Measurements from ENCODE around the gene P2RX7.
A peak's percentile ranks its signal among the peaks of the same experiment; 100 is the strongest.
"Not testable (repeated sequence)": the region's sequence is repeated elsewhere in the genome, so short reads cannot be mapped to it uniquely, and the experiment has no call there.

The P2RX7 gene

DNA sequence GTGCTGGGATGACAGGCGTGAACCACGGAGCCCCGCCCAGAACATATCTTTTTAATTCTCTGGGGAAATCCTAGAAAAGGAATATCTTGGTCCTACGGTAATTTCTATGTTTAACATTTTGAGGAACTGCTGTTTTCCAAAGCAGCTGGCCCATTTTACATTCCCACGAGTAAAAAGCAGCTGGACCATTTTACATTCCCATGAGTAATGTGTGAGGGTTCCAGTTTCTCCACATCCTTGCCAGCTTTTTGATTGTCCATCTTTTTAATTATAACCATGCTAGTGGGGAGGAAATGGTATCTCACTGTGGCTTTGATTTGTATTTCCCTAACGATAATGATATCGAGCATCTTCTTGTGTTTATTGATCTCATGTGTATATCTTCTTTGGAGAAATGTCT, 72.8 kb downstream of the P2RX7 start:
- no peak overlapping the region for H3K9ac ChIP-seq
- no peak overlapping the region for H2AFZ ChIP-seq (ENCODE audit: low read depth)
- H3K79me2 ChIP-seq (ENCODE audit: insufficient read depth, low read depth): 0 out of 2 replicates have a peak, but pooled peaks cover 2% of the 10 kb centered on the region
- no peaks in the 10 kb centered on the region for H3K27me3 ChIP-seq (ENCODE audit: insufficient read depth, low read depth)
- no peaks in the 10 kb centered on the region for H3K4me1 ChIP-seq (ENCODE audit: low read depth, poor library complexity, severe bottlenecking)
- no peaks in the 10 kb centered on the region for H3K36me3 ChIP-seq (ENCODE audit: insufficient read depth)
- H3K4me2 ChIP-seq: no peak overlapping the region
- no peak overlapping the region for H3K27ac ChIP-seq
- no peaks in the 10 kb centered on the region for H4K20me1 ChIP-seq (ENCODE audit: insufficient read depth)
- no peak overlapping the region for H3K4me3 ChIP-seq (IDR thresholded peaks at IDR 0.05; ENCODE audit: insufficient read depth, low read depth, low read length)
- TF ChIP-seq, protein P1, sequence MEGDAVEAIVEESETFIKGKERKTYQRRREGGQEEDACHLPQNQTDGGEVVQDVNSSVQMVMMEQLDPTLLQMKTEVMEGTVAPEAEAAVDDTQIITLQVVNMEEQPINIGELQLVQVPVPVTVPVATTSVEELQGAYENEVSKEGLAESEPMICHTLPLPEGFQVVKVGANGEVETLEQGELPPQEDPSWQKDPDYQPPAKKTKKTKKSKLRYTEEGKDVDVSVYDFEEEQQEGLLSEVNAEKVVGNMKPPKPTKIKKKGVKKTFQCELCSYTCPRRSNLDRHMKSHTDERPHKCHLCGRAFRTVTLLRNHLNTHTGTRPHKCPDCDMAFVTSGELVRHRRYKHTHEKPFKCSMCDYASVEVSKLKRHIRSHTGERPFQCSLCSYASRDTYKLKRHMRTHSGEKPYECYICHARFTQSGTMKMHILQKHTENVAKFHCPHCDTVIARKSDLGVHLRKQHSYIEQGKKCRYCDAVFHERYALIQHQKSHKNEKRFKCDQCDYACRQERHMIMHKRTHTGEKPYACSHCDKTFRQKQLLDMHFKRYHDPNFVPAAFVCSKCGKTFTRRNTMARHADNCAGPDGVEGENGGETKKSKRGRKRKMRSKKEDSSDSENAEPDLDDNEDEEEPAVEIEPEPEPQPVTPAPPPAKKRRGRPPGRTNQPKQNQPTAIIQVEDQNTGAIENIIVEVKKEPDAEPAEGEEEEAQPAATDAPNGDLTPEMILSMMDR (conservative IDR thresholded peaks at IDR 0.05; ENCODE audit: low read depth, low read length): no peak

DNA sequence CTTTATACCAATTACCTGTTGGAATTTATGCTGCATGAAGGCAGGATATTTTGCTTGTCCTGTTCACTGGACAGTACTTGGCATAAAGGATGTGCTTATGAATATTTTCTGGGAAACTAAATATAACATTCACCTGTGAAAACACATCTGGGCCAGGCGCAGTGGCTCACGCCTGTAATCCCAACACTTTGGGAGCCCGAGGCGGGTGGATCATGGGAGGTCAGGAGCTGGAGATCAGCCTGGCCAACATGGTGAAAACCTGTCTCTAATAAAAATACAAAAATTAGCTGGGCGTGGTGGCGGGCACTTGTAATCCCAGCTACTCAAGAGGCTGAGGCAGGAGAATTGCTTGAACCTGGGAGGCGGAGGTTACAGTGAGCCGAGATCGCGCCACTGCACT, 75.9 kb downstream of the P2RX7 start:
- H3K27me3 ChIP-seq (ENCODE audit: insufficient read depth, low read depth); H3K27ac ChIP-seq; H3K9ac ChIP-seq; H2AFZ ChIP-seq (ENCODE audit: low read depth); H4K20me1 ChIP-seq (ENCODE audit: insufficient read depth); H3K4me1 ChIP-seq (ENCODE audit: low read depth, poor library complexity, severe bottlenecking); H3K4me2 ChIP-seq; H3K36me3 ChIP-seq (ENCODE audit: insufficient read depth); H3K4me3 ChIP-seq (IDR thresholded peaks at IDR 0.05; ENCODE audit: insufficient read depth, low read depth, low read length): not testable (repeated sequence)
- peaks cover 20% of the 10 kb centered on the region; the same call in 1 of the 2 replicates for H3K79me2 ChIP-seq (ENCODE audit: insufficient read depth, low read depth)

DNA sequence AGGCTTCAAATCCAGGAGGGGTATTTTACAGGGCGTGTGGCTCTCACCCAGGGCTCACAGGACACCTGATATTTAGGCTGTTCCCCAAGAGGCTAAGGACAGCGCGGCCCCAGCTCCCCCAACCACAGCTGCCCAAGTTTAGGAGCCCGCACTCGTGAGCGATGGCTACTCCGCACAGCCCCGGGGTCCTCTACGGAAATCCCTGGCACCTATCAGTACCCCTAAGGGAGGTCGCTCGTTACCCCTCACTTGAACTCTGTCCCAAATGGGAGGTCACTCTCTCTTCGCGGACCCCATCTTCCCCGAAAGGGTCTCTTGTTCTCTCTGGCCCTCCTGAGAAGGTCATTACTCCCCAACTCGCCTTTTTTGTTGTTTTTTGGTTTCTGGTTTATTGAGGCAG, 76.5 kb downstream of the P2RX7 start:
- H3K4me3 ChIP-seq (IDR thresholded peaks at IDR 0.05; ENCODE audit: insufficient read depth, low read depth, low read length): no peak overlapping the region
- no peak overlapping the region for H3K27ac ChIP-seq
- peaks cover 20% of the 10 kb centered on the region; the same call in 1 of the 2 replicates for H3K79me2 ChIP-seq (ENCODE audit: insufficient read depth, low read depth)
- peaks cover 5% of the 10 kb centered on the region for H3K4me1 ChIP-seq (ENCODE audit: low read depth, poor library complexity, severe bottlenecking)
- H3K36me3 ChIP-seq (ENCODE audit: insufficient read depth): no peaks in the 10 kb centered on the region
- no peak overlapping the region for H2AFZ ChIP-seq (ENCODE audit: low read depth)
- no peak overlapping the region for H3K4me2 ChIP-seq
- H3K9ac ChIP-seq: no peak overlapping the region; the same call in 1 of the 2 replicates
- H3K27me3 ChIP-seq (ENCODE audit: insufficient read depth, low read depth): no peaks in the 10 kb centered on the region
- H4K20me1 ChIP-seq (ENCODE audit: insufficient read depth): no peaks in the 10 kb centered on the region
- TF ChIP-seq, protein P1 (conservative IDR thresholded peaks at IDR 0.05; ENCODE audit: low read depth, low read length): no peak

DNA sequence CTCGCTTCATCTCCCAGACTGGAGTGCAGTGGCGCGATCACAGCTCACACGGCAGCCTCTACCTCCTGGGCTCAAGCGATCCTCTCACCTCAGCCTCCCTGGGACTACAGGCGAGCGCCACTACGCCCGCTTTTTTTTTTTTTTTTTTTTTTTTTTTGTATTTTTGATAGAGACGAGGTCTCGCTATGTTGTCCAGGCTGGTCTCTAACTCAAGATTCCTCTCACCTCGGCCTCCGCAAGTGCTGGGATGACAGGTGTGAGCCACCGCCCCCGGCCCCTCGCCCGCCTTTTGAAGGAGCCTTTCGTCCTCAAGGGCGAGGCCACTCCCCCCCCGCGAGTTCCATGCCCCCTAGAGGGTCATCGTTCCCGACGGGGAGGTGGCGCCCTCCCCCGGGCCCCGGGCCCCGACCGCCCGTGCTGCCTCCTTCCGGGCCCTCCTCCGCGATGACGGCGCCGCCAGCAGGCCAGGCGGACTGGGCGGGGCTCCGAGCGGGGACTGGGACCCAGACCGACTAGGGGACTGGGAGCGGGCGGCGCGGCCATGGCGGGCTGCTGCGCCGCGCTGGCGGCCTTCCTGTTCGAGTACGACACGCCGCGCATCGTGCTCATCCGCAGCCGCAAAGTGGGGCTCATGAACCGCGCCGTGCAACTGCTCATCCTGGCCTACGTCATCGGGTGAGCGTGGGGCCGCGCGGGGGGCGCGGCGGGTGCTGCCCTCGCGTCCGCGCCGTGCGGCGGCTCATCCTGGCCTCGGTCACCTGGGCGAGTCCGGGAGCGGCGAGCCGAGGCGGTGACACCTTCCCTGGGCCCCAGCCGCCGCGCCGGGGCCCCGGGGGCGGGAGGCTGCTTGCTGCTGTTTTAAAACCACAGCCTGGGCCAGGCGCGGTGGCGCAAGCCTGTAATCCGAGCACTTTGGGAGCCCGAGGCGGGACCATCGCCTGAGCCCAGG, 77.2 kb downstream of the P2RX7 start, which contains the start of gene P2RX4:
P2RX4 (plus strand) TSS at position 506 of the 949 bp plus-strand sequence; CDS start at position 542, 36 bp downstream.
- Histone ChIP-seq H3K9ac (peak within 1 kb of the TSS; percentile 84), H3K27me3 (ENCODE audit: insufficient read depth, low read depth) (no peaks in the 10 kb centered on the region), H3K79me2 (ENCODE audit: insufficient read depth, low read depth) (peaks cover 20% of the 10 kb centered on the region; the same call in 1 of the 2 replicates), H2AFZ (ENCODE audit: low read depth) (peak within 1 kb of the TSS; percentile 64), H3K27ac (peak within 1 kb of the TSS; percentile 73), H3K4me1 (ENCODE audit: low read depth, poor library complexity, severe bottlenecking) (peaks cover 12% of the 10 kb centered on the region), H3K4me2 (peak within 1 kb of the TSS; percentile 64), H3K36me3 (ENCODE audit: insufficient read depth) (no peaks in the 10 kb centered on the region), H3K4me3 (IDR thresholded peaks at IDR 0.05; ENCODE audit: insufficient read depth, low read depth, low read length) (no peak within 1 kb of the TSS), H4K20me1 (ENCODE audit: insufficient read depth) (no peaks in the 10 kb centered on the region)
- TF ChIP-seq, protein P1 (conservative IDR thresholded peaks at IDR 0.05; ENCODE audit: low read depth, low read length): no peak

DNA sequence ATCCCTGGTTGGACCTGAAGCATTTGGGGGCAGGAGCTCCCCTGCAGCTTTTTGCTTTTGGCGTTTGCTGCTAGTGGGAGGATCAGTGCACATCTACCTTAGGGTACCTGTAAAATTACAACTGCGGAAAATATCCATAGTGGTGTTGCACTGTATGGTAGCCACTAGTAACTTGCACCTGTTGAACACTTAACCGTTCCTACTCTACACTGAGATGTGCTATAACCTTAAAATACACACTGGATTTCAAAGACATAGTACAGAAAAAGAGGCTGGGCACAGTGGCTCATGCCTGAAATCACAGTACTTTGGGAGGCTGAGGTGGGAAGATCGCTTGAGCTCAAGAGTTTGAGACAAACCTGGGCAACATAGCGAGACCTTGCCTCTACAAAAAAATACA, 80.2 kb downstream of the P2RX7 start:
- Histone ChIP-seq H3K36me3 (ENCODE audit: insufficient read depth) (no peaks in the 10 kb centered on the region), H3K9ac (no peak overlapping the region), H3K27ac (no peak overlapping the region), H3K4me2 (no peak overlapping the region), H3K79me2 (ENCODE audit: insufficient read depth, low read depth) (peaks cover 20% of the 10 kb centered on the region; the same call in 1 of the 2 replicates), H2AFZ (ENCODE audit: low read depth) (no peak overlapping the region), H3K4me1 (ENCODE audit: low read depth, poor library complexity, severe bottlenecking) (peaks cover 27% of the 10 kb centered on the region), H3K27me3 (ENCODE audit: insufficient read depth, low read depth) (no peaks in the 10 kb centered on the region), H3K4me3 (IDR thresholded peaks at IDR 0.05; ENCODE audit: insufficient read depth, low read depth, low read length) (no peak overlapping the region), H4K20me1 (ENCODE audit: insufficient read depth) (no peaks in the 10 kb centered on the region)
- TF ChIP-seq, protein P1 (conservative IDR thresholded peaks at IDR 0.05; ENCODE audit: low read depth, low read length): no peak
